Endodermal cell (in vitro differentiated cells): ENCODE data around the gene FSIP2. TPM values are rescaled to one million over a fixed set of nuclear protein-coding genes. Genes with fewer than 3 reads are reported as not detected.

Experiments
- DNase-seq: peaks from one replicate; pipeline ENCODE4 v3.0.0-alpha.2; 2017
- H3K27ac ChIP-seq: 2 replicates; pipeline ENCODE4 v1.5.1; 2013; ENCODE audit warnings: mild to moderate bottlenecking, low read depth, low read length, moderate library complexity
- H3K27me3 ChIP-seq: 2 replicates; pipeline ENCODE4 v1.6.1; 2013; ENCODE audit warnings: mild to moderate bottlenecking, low read length, moderate library complexity; ENCODE audit not compliant: insufficient read depth, control insufficient read depth, poor library complexity, severe bottlenecking
- H3K36me3 ChIP-seq: 2 replicates; pipeline ENCODE4 v1.7.0; 2013; ENCODE audit warnings: mild to moderate bottlenecking, low read length, moderate library complexity; ENCODE audit not compliant: control insufficient read depth, insufficient read depth
- H3K4me1 ChIP-seq: one replicate; pipeline ENCODE4 v1.7.0; 2013; ENCODE audit warnings: low read length; ENCODE audit not compliant: control insufficient read depth, insufficient read depth
- H3K4me3 ChIP-seq: 2 replicates; pipeline ENCODE4 v1.5.1; 2013; ENCODE audit warnings: mild to moderate bottlenecking, low read length, moderate library complexity
- H3K9ac ChIP-seq: 2 replicates; pipeline ENCODE4 v1.6.1; 2013; ENCODE audit warnings: mild to moderate bottlenecking, low read length, moderate library complexity; ENCODE audit not compliant: poor library complexity, severe bottlenecking; ENCODE audit errors: extremely low read depth
- H3K9me3 ChIP-seq: 2 replicates; pipeline ENCODE4 v1.6.1; 2013; ENCODE audit warnings: mild to moderate bottlenecking, low read length, moderate library complexity; ENCODE audit not compliant: control insufficient read depth
- H3K27ac Mint-ChIP-seq: 2 replicates; pipeline ENCODE4 v1.8.0; 2020; ENCODE audit warnings: mixed read lengths
- H3K27me3 Mint-ChIP-seq: 2 replicates; pipeline ENCODE4 v1.8.0; 2021; ENCODE audit warnings: mild to moderate bottlenecking, mixed read lengths; ENCODE audit not compliant: insufficient read depth
- H3K36me3 Mint-ChIP-seq: 2 replicates; pipeline ENCODE4 v1.8.0; 2020; ENCODE audit warnings: low read depth, mixed read lengths
- H3K4me1 Mint-ChIP-seq: 2 replicates; pipeline ENCODE4 v1.8.0; 2020; ENCODE audit warnings: mixed read lengths
- H3K4me3 Mint-ChIP-seq: 2 replicates; pipeline ENCODE4 v1.8.0; 2020; ENCODE audit warnings: mild to moderate bottlenecking, moderate library complexity, mixed read lengths
- H3K9me3 Mint-ChIP-seq: 2 replicates; pipeline ENCODE4 v1.8.0; 2020; ENCODE audit warnings: mild to moderate bottlenecking, mixed read lengths
- WGBS, 2 experiments: methylation state at CpG; one replicate each; pipeline versions ENCODE4 v1.1.5 to v1.1.7; 2013; ENCODE audit warnings: missing lambda C conversion rate in 2 of 2, mixed read lengths in 1 of 2; ENCODE audit not compliant: insufficient coverage in 1 of 2, insufficient read length in 1 of 2; 5-methylcytosine and 5-hydroxymethylcytosine counted together
- total RNA-seq, 2 donors: library from RNA; stranded (reverse); fragmentation: NEBNext Ultra II Directional in 1 of 2; extraction: Animal tissue kit (Norgen Biotek cat#: 25700) in 1 of 2; gene quantifications; 2 replicates in 1 of 2; 3 replicates in 1 of 2; pipeline ENCODE4 v1.2.1, GENCODE V29; 2021
- TF ChIP-seq, protein P1 (sequence below): fragments of 200-600 bp; sonication (generic); conservative IDR thresholded peaks from 2 replicates; pipeline ENCODE4 v1.5.0; 2021; ENCODE audit warnings: antibody characterized with exemption, mild to moderate bottlenecking

The FSIP2 gene
- total RNA-seq, 2 donors from 2014 or later, result 6.7 to 8.7 TPM

DNA sequence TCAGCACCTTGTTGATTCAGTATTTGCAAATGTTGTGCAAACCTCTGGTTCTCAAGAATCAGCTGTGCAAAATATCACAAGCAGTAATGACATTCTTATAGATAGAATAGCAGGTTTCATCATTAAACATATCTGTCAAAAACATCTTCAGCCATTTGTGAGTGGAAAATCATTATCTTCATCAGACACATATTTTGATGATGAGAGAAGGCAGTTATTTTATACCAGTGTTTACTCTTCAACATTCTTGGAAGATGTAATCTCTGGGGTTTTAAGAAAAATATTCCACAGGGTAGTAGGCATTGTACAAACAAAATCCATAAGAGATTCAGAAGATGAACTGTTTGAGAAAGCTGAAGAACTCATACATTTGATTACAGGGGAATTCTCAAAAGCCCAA, 64.3 kb downstream of the FSIP2 start:
- peaks cover 2% of the 10 kb centered on the region for H3K9me3 Mint-ChIP-seq
- H3K4me1 Mint-ChIP-seq, result peaks cover 6% of the 10 kb centered on the region
- H3K27ac ChIP-seq, result no peak overlapping the region
- H3K4me3 Mint-ChIP-seq, result no peak overlapping the region
- peaks cover 5% of the 10 kb centered on the region for H3K27me3 Mint-ChIP-seq
- H3K4me3 ChIP-seq, result no peak overlapping the region
- H3K36me3 ChIP-seq, result no peaks in the 10 kb centered on the region
- peaks cover 28% of the 10 kb centered on the region for H3K9me3 ChIP-seq
- H3K27me3 ChIP-seq, result no peaks in the 10 kb centered on the region
- H3K27ac Mint-ChIP-seq, result no peak overlapping the region
- no peak overlapping the region for H3K9ac ChIP-seq
- DNase-seq, result no peak
- no peaks in the 10 kb centered on the region for H3K4me1 ChIP-seq
- H3K36me3 Mint-ChIP-seq, result no peaks in the 10 kb centered on the region
- TF ChIP-seq, protein P1, sequence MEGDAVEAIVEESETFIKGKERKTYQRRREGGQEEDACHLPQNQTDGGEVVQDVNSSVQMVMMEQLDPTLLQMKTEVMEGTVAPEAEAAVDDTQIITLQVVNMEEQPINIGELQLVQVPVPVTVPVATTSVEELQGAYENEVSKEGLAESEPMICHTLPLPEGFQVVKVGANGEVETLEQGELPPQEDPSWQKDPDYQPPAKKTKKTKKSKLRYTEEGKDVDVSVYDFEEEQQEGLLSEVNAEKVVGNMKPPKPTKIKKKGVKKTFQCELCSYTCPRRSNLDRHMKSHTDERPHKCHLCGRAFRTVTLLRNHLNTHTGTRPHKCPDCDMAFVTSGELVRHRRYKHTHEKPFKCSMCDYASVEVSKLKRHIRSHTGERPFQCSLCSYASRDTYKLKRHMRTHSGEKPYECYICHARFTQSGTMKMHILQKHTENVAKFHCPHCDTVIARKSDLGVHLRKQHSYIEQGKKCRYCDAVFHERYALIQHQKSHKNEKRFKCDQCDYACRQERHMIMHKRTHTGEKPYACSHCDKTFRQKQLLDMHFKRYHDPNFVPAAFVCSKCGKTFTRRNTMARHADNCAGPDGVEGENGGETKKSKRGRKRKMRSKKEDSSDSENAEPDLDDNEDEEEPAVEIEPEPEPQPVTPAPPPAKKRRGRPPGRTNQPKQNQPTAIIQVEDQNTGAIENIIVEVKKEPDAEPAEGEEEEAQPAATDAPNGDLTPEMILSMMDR, result no peak

DNA sequence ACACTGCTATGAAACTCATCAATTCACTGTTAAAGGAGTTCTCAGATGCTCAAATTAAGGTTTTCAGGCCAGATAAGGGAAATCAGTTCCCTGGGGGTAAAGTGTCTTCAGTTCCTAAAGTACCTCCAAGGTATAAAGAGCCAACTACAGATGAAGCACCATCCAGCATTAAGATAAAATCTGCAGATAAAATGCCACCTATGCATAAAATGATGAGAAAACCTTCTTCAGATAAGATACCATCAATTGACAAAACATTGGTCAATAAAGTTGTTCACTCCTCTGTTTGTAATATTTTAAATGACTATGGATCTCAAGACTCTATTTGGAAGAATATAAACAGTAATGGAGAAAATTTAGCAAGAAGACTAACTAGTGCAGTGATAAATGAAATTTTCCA, 68.2 kb downstream of the FSIP2 start:
- peaks cover 34% of the 10 kb centered on the region for H3K9me3 ChIP-seq
- peaks cover 5% of the 10 kb centered on the region for H3K27me3 Mint-ChIP-seq
- H3K4me1 ChIP-seq, result no peaks in the 10 kb centered on the region
- H3K4me3 ChIP-seq, result no peak overlapping the region
- H3K27me3 ChIP-seq, result no peaks in the 10 kb centered on the region
- H3K36me3 ChIP-seq, result no peaks in the 10 kb centered on the region
- peaks cover 10% of the 10 kb centered on the region for H3K9me3 Mint-ChIP-seq
- no peak overlapping the region for H3K4me3 Mint-ChIP-seq
- no peak for DNase-seq
- peaks cover 6% of the 10 kb centered on the region for H3K4me1 Mint-ChIP-seq
- H3K36me3 Mint-ChIP-seq, result peaks cover 6% of the 10 kb centered on the region
- no peak overlapping the region for H3K9ac ChIP-seq
- no peak overlapping the region for H3K27ac Mint-ChIP-seq
- no peak overlapping the region for H3K27ac ChIP-seq
- TF ChIP-seq, protein P1, result no peak

DNA sequence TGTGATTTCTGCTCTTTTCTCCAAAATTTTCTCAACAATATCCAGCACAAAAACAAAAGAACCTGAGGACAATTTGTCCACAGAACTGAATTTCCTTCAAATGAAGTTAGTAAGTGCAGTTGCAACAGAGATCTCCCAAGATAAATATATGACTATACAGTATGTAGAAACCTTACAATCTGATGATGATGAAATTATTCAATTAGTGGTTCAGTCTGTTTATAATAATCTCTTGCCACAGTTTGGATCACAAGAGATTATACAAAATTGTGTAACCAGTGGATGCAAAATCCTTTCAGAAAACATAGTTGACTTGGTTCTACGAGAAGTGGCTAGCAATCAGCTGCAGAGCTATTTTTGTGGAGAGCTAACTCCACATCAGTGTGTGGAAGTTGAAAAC, 68.7 kb downstream of the FSIP2 start:
- peaks cover 6% of the 10 kb centered on the region for H3K36me3 Mint-ChIP-seq
- Histone ChIP-seq H3K4me1 (no peaks in the 10 kb centered on the region), H3K27ac (no peak overlapping the region), H3K27me3 (no peaks in the 10 kb centered on the region), H3K9me3 (peaks cover 39% of the 10 kb centered on the region), H3K36me3 (no peaks in the 10 kb centered on the region), H3K4me3 (no peak overlapping the region), H3K9ac (no peak overlapping the region)
- peaks cover 10% of the 10 kb centered on the region for H3K9me3 Mint-ChIP-seq
- TF ChIP-seq, protein P1, result no peak
- WGBS, 2 experiments, result 94 to 100% methylated on average over 1 of the region's 1 CpG
- H3K4me3 Mint-ChIP-seq, result no peak overlapping the region
- H3K27me3 Mint-ChIP-seq, result peaks cover 5% of the 10 kb centered on the region
- DNase-seq, result no peak
- H3K4me1 Mint-ChIP-seq, result peaks cover 6% of the 10 kb centered on the region
- no peak overlapping the region for H3K27ac Mint-ChIP-seq
